ENCODE measurements around the gene FAAH. TPM values are rescaled to one million over a fixed set of nuclear protein-coding genes. Genes with fewer than 3 reads are reported as not detected.

FAAH gene
- total and polyA plus RNA-seq, 2 of the 13 experiments (the other 11 are each of a cell fraction or from before 2014, with no cell fraction given), result 5.4 to 11.0 TPM

DNA sequence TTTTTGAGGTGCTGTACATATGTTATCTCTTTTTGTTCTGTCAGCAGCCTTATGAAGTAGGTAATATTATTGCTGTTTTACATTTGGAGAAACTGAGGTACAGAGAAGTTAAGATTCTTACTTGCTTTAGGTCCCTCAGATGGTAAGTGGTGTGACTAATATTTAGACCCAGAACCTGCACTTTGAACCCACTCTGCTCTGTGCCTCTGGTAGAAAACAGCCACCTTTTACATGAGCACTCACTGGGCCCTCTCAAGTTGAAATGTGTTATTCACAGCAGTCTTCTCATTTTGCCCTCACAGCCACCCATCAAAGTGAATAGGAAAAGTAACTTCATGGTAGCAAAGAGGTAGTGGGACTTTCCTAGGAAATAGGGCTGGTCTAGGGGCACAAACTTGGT lies 48.8 kb upstream of the FAAH start:
- FAIRE-seq, result peak; percentile 40
- H3K4me1 ChIP-seq (ENCODE audit: insufficient read depth, low read length), result peaks cover 57% of the 10 kb centered on the region
- TF ChIP-seq, protein P1, sequence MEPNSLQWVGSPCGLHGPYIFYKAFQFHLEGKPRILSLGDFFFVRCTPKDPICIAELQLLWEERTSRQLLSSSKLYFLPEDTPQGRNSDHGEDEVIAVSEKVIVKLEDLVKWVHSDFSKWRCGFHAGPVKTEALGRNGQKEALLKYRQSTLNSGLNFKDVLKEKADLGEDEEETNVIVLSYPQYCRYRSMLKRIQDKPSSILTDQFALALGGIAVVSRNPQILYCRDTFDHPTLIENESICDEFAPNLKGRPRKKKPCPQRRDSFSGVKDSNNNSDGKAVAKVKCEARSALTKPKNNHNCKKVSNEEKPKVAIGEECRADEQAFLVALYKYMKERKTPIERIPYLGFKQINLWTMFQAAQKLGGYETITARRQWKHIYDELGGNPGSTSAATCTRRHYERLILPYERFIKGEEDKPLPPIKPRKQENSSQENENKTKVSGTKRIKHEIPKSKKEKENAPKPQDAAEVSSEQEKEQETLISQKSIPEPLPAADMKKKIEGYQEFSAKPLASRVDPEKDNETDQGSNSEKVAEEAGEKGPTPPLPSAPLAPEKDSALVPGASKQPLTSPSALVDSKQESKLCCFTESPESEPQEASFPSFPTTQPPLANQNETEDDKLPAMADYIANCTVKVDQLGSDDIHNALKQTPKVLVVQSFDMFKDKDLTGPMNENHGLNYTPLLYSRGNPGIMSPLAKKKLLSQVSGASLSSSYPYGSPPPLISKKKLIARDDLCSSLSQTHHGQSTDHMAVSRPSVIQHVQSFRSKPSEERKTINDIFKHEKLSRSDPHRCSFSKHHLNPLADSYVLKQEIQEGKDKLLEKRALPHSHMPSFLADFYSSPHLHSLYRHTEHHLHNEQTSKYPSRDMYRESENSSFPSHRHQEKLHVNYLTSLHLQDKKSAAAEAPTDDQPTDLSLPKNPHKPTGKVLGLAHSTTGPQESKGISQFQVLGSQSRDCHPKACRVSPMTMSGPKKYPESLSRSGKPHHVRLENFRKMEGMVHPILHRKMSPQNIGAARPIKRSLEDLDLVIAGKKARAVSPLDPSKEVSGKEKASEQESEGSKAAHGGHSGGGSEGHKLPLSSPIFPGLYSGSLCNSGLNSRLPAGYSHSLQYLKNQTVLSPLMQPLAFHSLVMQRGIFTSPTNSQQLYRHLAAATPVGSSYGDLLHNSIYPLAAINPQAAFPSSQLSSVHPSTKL (CRISPR knock-in tag; IDR thresholded peaks at IDR 0.05), result peak; percentile 34; the same call in 1 of the 2 replicates
- TF ChIP-seq, protein P2, sequence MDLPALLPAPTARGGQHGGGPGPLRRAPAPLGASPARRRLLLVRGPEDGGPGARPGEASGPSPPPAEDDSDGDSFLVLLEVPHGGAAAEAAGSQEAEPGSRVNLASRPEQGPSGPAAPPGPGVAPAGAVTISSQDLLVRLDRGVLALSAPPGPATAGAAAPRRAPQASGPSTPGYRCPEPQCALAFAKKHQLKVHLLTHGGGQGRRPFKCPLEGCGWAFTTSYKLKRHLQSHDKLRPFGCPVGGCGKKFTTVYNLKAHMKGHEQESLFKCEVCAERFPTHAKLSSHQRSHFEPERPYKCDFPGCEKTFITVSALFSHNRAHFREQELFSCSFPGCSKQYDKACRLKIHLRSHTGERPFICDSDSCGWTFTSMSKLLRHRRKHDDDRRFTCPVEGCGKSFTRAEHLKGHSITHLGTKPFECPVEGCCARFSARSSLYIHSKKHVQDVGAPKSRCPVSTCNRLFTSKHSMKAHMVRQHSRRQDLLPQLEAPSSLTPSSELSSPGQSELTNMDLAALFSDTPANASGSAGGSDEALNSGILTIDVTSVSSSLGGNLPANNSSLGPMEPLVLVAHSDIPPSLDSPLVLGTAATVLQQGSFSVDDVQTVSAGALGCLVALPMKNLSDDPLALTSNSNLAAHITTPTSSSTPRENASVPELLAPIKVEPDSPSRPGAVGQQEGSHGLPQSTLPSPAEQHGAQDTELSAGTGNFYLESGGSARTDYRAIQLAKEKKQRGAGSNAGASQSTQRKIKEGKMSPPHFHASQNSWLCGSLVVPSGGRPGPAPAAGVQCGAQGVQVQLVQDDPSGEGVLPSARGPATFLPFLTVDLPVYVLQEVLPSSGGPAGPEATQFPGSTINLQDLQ (CRISPR knock-in tag; IDR thresholded peaks at IDR 0.05), result no peak
- TF ChIP-seq SAP130 (CRISPR knock-in tag; IDR thresholded peaks at IDR 0.05; ENCODE audit: low read depth) (peak; percentile 13; the same call in 1 of the 2 replicates), ZNF883 (CRISPR knock-in tag; IDR thresholded peaks at IDR 0.05; ENCODE audit: not compliant biosample characterization) (no peak), HNF4A (CRISPR knock-in tag; IDR thresholded peaks at IDR 0.05) (peak; percentile 67)
- TF ChIP-seq, protein P3, sequence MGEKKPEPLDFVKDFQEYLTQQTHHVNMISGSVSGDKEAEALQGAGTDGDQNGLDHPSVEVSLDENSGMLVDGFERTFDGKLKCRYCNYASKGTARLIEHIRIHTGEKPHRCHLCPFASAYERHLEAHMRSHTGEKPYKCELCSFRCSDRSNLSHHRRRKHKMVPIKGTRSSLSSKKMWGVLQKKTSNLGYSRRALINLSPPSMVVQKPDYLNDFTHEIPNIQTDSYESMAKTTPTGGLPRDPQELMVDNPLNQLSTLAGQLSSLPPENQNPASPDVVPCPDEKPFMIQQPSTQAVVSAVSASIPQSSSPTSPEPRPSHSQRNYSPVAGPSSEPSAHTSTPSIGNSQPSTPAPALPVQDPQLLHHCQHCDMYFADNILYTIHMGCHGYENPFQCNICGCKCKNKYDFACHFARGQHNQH (CRISPR knock-in tag; IDR thresholded peaks at IDR 0.05), result no peak
- TF ChIP-seq, protein P4, sequence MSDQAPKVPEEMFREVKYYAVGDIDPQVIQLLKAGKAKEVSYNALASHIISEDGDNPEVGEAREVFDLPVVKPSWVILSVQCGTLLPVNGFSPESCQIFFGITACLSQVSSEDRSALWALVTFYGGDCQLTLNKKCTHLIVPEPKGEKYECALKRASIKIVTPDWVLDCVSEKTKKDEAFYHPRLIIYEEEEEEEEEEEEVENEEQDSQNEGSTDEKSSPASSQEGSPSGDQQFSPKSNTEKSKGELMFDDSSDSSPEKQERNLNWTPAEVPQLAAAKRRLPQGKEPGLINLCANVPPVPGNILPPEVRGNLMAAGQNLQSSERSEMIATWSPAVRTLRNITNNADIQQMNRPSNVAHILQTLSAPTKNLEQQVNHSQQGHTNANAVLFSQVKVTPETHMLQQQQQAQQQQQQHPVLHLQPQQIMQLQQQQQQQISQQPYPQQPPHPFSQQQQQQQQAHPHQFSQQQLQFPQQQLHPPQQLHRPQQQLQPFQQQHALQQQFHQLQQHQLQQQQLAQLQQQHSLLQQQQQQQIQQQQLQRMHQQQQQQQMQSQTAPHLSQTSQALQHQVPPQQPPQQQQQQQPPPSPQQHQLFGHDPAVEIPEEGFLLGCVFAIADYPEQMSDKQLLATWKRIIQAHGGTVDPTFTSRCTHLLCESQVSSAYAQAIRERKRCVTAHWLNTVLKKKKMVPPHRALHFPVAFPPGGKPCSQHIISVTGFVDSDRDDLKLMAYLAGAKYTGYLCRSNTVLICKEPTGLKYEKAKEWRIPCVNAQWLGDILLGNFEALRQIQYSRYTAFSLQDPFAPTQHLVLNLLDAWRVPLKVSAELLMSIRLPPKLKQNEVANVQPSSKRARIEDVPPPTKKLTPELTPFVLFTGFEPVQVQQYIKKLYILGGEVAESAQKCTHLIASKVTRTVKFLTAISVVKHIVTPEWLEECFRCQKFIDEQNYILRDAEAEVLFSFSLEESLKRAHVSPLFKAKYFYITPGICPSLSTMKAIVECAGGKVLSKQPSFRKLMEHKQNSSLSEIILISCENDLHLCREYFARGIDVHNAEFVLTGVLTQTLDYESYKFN (CRISPR knock-in tag; conservative IDR thresholded peaks at IDR 0.05), result 0 out of 2 replicates have a peak, but pooled peaks have one; percentile 22
- H3K9me3 ChIP-seq (ENCODE audit: low read length), result no peaks in the 10 kb centered on the region
- H3K36me3 ChIP-seq (replicated peaks in 1 of 2; ENCODE audit: control insufficient read depth in 1 of 2, insufficient read depth in 2 of 2, low read length in 2 of 2), result peaks cover 6 to 36% of the 10 kb centered on the region in 2 experiments; a peak in 4 of 5 replicates
- peak; percentile 45 for DNase-seq (ENCODE audit: low spot score)
- H3K27me3 ChIP-seq (ENCODE audit: control insufficient read depth in 1 of 2, insufficient read depth in 2 of 2, low read length in 2 of 2), result no peaks in the 10 kb centered on the region; a peak in 1 of 5 replicates
- peaks cover 17% of the 10 kb centered on the region for H3K79me2 ChIP-seq (ENCODE audit: insufficient read depth, low read length)
- peak overlapping the region; percentile 50 for H3K27ac ChIP-seq (ENCODE audit: extremely low read length, insufficient read depth, low read length)
- in situ Hi-C loops (cut with HindIII; ENCODE audit: extremely low pct_ligation_motif_present, low pct_unique_long_range_greater_than_20kb), result no loop called here
- peak overlapping the region; percentile 31; the same call in 1 of the 2 replicates for H3K9ac ChIP-seq (ENCODE audit: insufficient read depth, low read depth, low read length)
- ChIA-PET POLR2A (interaction anchor here (2.3 kb wide), 1 partner anchor 42 kb away, joined by 6 read pairs; the partner anchor contains the start of genes LRRC41 and UQCRH), CTCF (ENCODE audit: low intra/inter-chr PET ratio, low total read pairs) (interaction anchor here (5.6 kb wide), 1 partner anchor 11 kb away, joined by 47 read pairs; no protein-coding TSS in a partner anchor)
- no peak overlapping the region for H2AFZ ChIP-seq (ENCODE audit: low read length)
- intact Hi-C loops (cut with micrococcal nuclease; ENCODE audit: unreplicated experiment), result no loop called here
- H3K4me3 ChIP-seq (replicated peaks in 1 of 3; ENCODE audit: insufficient read depth in 1 of 3, low read depth in 2 of 3, low read length in 3 of 3), result peak overlapping the region in 1 of 3 experiments; percentile 4; a peak in 1 of 6 replicates
- BruUV-seq (replicated peaks), result no TSS peak
- H4K20me1 ChIP-seq (ENCODE audit: insufficient read depth, low read length), result no peaks in the 10 kb centered on the region
- ATAC-seq, result peak; percentile 15; the same call in 1 of the 3 replicates
- H3K4me2 ChIP-seq (ENCODE audit: low read depth, low read length), result peak overlapping the region; percentile 51
